NCI-H524 treated with DMSO at 0.1 percent for 48 hours (cell line): ENCODE data around the gene CSTF1.
"Not testable (repeated sequence)": the region's sequence is repeated elsewhere in the genome, so short reads cannot be mapped to it uniquely, and the experiment has no call there.

Experiments used
- DNase-seq: peaks from one replicate; lab custom pipeline; 2025; lab: John Stamatoyannopoulos, UW

CSTF1 gene

GRCh38 chr20:56409521-56409920 is 17.1 kb downstream of the CSTF1 start:
- no peak for DNase-seq

- DNase-seq: no peak
Measured at GRCh38 chr20:56409956-56410355, 17.5 kb downstream of the CSTF1 start.

- DNase-seq: not testable (repeated sequence)
Measured at GRCh38 chr20:56411287-56411686, 18.8 kb downstream of the CSTF1 start.

GRCh38 chr20:56411759-56412472 is 19.5 kb downstream of the CSTF1 start, which contains the start of gene CASS4:
TSS of gene CASS4 (plus strand) at chr20:56412260. CDS start at chr20:56412459, 199 bp downstream.
- DNase-seq: no peak

- DNase-seq: no peak
Measured at GRCh38 chr20:56412473-56412790, 20.0 kb downstream of the CSTF1 start.

GRCh38 chr20:56412949-56413348 is 20.5 kb downstream of the CSTF1 start:
- no peak for DNase-seq

- DNase-seq: no peak
Measured at GRCh38 chr20:56414842-56415765, 22.7 kb downstream of the CSTF1 start.

- no peak for DNase-seq
Measured at GRCh38 chr20:56417402-56417801, 25.0 kb downstream of the CSTF1 start.

- no peak for DNase-seq
Measured at GRCh38 chr20:56417911-56418310, 25.5 kb downstream of the CSTF1 start.

- no peak for DNase-seq
Measured at GRCh38 chr20:56418385-56418861, 26.0 kb downstream of the CSTF1 start.

- DNase-seq: no peak
Measured at GRCh38 chr20:56420028-56420427, 27.6 kb downstream of the CSTF1 start.

- no peak for DNase-seq
Measured at GRCh38 chr20:56420940-56421688, 28.7 kb downstream of the CSTF1 start.

- no peak for DNase-seq
Measured at GRCh38 chr20:56422076-56422823, 29.8 kb downstream of the CSTF1 start.

GRCh38 chr20:56422824-56423189 is 30.4 kb downstream of the CSTF1 start:
- no peak for DNase-seq

GRCh38 chr20:56423211-56423610 is 30.8 kb downstream of the CSTF1 start:
- DNase-seq: no peak

GRCh38 chr20:56423886-56424285 is 31.4 kb downstream of the CSTF1 start:
- no peak for DNase-seq

- DNase-seq: no peak
Measured at GRCh38 chr20:56424931-56425330, 32.5 kb downstream of the CSTF1 start.

- DNase-seq: no peak
Measured at GRCh38 chr20:56426026-56426425, 33.6 kb downstream of the CSTF1 start.

- no peak for DNase-seq
Measured at GRCh38 chr20:56426926-56427325, 34.5 kb downstream of the CSTF1 start.

GRCh38 chr20:56427797-56428196 is 35.4 kb downstream of the CSTF1 start:
- DNase-seq: no peak

GRCh38 chr20:56428410-56428809 is 36.0 kb downstream of the CSTF1 start:
- no peak for DNase-seq

- DNase-seq: no peak
Measured at GRCh38 chr20:56428881-56429280, 36.4 kb downstream of the CSTF1 start.
